Measurements from ENCODE around the gene OSBPL8.
"Not testable (repeated sequence)": the region's sequence is repeated elsewhere in the genome, so short reads cannot be mapped to it uniquely, and the experiment has no call there.

The OSBPL8 gene

GRCh38 chr12:76360316-76360715 lies 199.3 kb downstream of the OSBPL8 start:
- no peak for DNase-seq (ENCODE audit: low read depth in 3 of 3)

GRCh38 chr12:76356071-76356470 lies 203.5 kb downstream of the OSBPL8 start:
- no peak for DNase-seq (ENCODE audit: low read depth in 3 of 3)

- DNase-seq (ENCODE audit: low read depth in 3 of 3): peak; percentile 66 to 72 (median 70)
These were observed 211.3 kb downstream of the OSBPL8 start, which contains the start of gene BBS10 for GRCh38 chr12:76348079-76348901. BBS10 (minus strand) TSS chr12:76348415; CDS start chr12:76348358, 57 bp downstream.

GRCh38 chr12:76346798-76347420 lies 212.7 kb downstream of the OSBPL8 start:
- DNase-seq (ENCODE audit: low read depth in 3 of 3): no peak

GRCh38 chr12:76346236-76346635 lies 213.3 kb downstream of the OSBPL8 start:
- DNase-seq (ENCODE audit: low read depth in 3 of 3): no peak

GRCh38 chr12:76345569-76345968 lies 214.0 kb downstream of the OSBPL8 start:
- no peak for DNase-seq (ENCODE audit: low read depth in 3 of 3)

GRCh38 chr12:76341436-76342030 lies 218.0 kb downstream of the OSBPL8 start:
- no peak for DNase-seq (ENCODE audit: low read depth in 3 of 3)

GRCh38 chr12:76340680-76341435 lies 218.7 kb downstream of the OSBPL8 start:
- DNase-seq (ENCODE audit: low read depth in 3 of 3): no peak

GRCh38 chr12:76337583-76337982 lies 222.0 kb downstream of the OSBPL8 start:
- DNase-seq (ENCODE audit: low read depth in 3 of 3): no peak

- no peak for DNase-seq (ENCODE audit: low read depth in 3 of 3)
These were observed 227.0 kb downstream of the OSBPL8 start for GRCh38 chr12:76332606-76333005.

GRCh38 chr12:76329606-76330005 lies 230.0 kb downstream of the OSBPL8 start:
- no peak for DNase-seq (ENCODE audit: low read depth in 3 of 3)

GRCh38 chr12:76329159-76329558 lies 230.4 kb downstream of the OSBPL8 start:
- DNase-seq (ENCODE audit: low read depth in 3 of 3): no peak

GRCh38 chr12:76319595-76320319 lies 239.8 kb downstream of the OSBPL8 start:
- not testable (repeated sequence) for DNase-seq (ENCODE audit: low read depth in 3 of 3)

- no peak for DNase-seq (ENCODE audit: low read depth in 3 of 3)
These were observed 240.6 kb downstream of the OSBPL8 start for GRCh38 chr12:76318773-76319594.

GRCh38 chr12:76317976-76318375 lies 241.6 kb downstream of the OSBPL8 start:
- DNase-seq (ENCODE audit: low read depth in 3 of 3): no peak

GRCh38 chr12:76316468-76316867 lies 243.1 kb downstream of the OSBPL8 start:
- DNase-seq (ENCODE audit: low read depth in 3 of 3): no peak

GRCh38 chr12:76313299-76313698 lies 246.3 kb downstream of the OSBPL8 start:
- DNase-seq (ENCODE audit: low read depth in 3 of 3): no peak

- no peak for DNase-seq (ENCODE audit: low read depth in 3 of 3)
These were observed 247.3 kb downstream of the OSBPL8 start for GRCh38 chr12:76312315-76312714.

GRCh38 chr12:76311796-76312195 lies 247.8 kb downstream of the OSBPL8 start:
- DNase-seq (ENCODE audit: low read depth in 3 of 3): no peak

GRCh38 chr12:76310110-76310509 lies 249.5 kb downstream of the OSBPL8 start:
- no peak for DNase-seq (ENCODE audit: low read depth in 3 of 3)

Data from stimulated activated CD4-positive, alpha-beta T cell treated with anti-CD3 and anti-CD28 coated beads, TNF-alpha, amount 100 ng/mL, for 4 hours (primary cell).